H1 (cell line): ENCODE data around the gene GABRA1. TPM values are rescaled to one million over a fixed set of nuclear protein-coding genes. Genes with fewer than 3 reads are reported as not detected.

Experiments
- CTCF ChIP-seq, 3 experiments: IDR thresholded peaks; 1 replicate in 2 of 3; 2 replicates in 1 of 3; pipeline versions ENCODE4 v1.5.1 to v1.6.1; 2011; ENCODE audit warnings: low read length in 3 of 3, mild to moderate bottlenecking in 3 of 3, inconsistent platforms in 2 of 3, low read depth in 1 of 3, moderate library complexity in 1 of 3; ENCODE audit not compliant: insufficient read depth in 1 of 3; ENCODE audit errors: control extremely low read depth in 1 of 3
- NANOG ChIP-seq: IDR thresholded peaks from 2 replicates; pipeline ENCODE4 v1.6.1; 2011; ENCODE audit warnings: low read length, low read depth, mild to moderate bottlenecking, inconsistent platforms; ENCODE audit not compliant: insufficient read depth, poor library complexity, severe bottlenecking
- RBBP5 ChIP-seq: IDR thresholded peaks from 2 replicates; pipeline ENCODE4 v1.7.1; 2012; ENCODE audit warnings: low read depth, mild to moderate bottlenecking, inconsistent platforms, low read length, moderate library complexity, borderline replicate concordance
- SUZ12 ChIP-seq: fragments of 200-600 bp; sonication (generic); IDR thresholded peaks from 2 replicates; pipeline ENCODE4 v1.6.1; 2012; ENCODE audit warnings: mild to moderate bottlenecking, inconsistent platforms, low read length, moderate library complexity, mixed read lengths
- polyA plus RNA-seq, 7 experiments: library from polyadenylated mRNA; depleted of rRNA in 3 of 7; stranded (reverse) in 5 of 7; unstranded in 2 of 7; fragments of >200 nt in 5 of 7; fragments of 200-250 nt in 2 of 7; gene quantifications; 1 replicate in 5 of 7; 2 replicates in 1 of 7; 4 replicates in 1 of 7; pipeline versions ENCODE4 v1.2.1 to v1.2.3, GENCODE V29; 2011 to 2013; ENCODE audit warnings: missing spikeins in 2 of 7, mixed read lengths in 2 of 7
- total RNA-seq: library from RNA; stranded (reverse); fragmentation: NEBNext Ultra II Directional; extraction: Animal tissue kit (Norgen Biotek cat#: 25700); gene quantifications from 2 replicates; pipeline ENCODE4 v1.2.1, GENCODE V29; 2021

Gene GABRA1
- total and polyA plus RNA-seq, 2 of the 8 experiments (the other 6 are each of a cell fraction or from before 2014, with no cell fraction given) = 4.7 to 16.2 TPM

GRCh38 chr5:161847941-161848391 lies at the start of gene GABRA1 (continued):
- TF ChIP-seq SUZ12 (0 out of 2 replicates have a peak, but pooled peaks have one; percentile 19), NANOG (no peak), RBBP5 (peak; percentile 70), CTCF (IDR thresholded peaks at IDR 0.05; ENCODE audit: control extremely low read depth in 1 of 3, insufficient read depth in 1 of 3, low read depth in 1 of 3, low read length in 3 of 3) (no peak)
